Left ventricle myocardium inferior (tissue), 1 donor: ENCODE measurements around the gene LSM11. TPM values are rescaled to one million over a fixed set of nuclear protein-coding genes. Genes with fewer than 3 reads are reported as not detected.

Experiments used
- DNase-seq: peaks from one replicate; pipeline ENCODE4 v3.0.0-alpha.2; 2020
- H3K27ac ChIP-seq: fragments of 200-600 bp; replicated peaks from 2 replicates; pipeline ENCODE4 v1.8.0; 2021
- H3K27me3 ChIP-seq: fragments of 200-600 bp; 2 replicates; pipeline ENCODE4 v1.8.0; 2021; ENCODE audit warnings: low read depth
- H3K36me3 ChIP-seq: fragments of 200-600 bp; 2 replicates; pipeline ENCODE4 v1.8.0; 2021
- H3K4me1 ChIP-seq: fragments of 200-600 bp; 2 replicates; pipeline ENCODE4 v1.8.0; 2021
- H3K4me3 ChIP-seq: fragments of 200-600 bp; 2 replicates; pipeline ENCODE4 v1.8.0; 2021; ENCODE audit warnings: mild to moderate bottlenecking, moderate library complexity
- H3K9me3 ChIP-seq: fragments of 200-600 bp; replicated peaks from 2 replicates; pipeline ENCODE4 v1.8.0; 2021
- intact Hi-C: fragments of 100-400 bp; cut with micrococcal nuclease; formaldehyde crosslinking; loops from one replicate; pipeline ENCODE4 v1.11.0; 2022
- total RNA-seq: library from RNA; stranded (reverse); fragmentation: NEBNext Ultra II Directional; extraction: Animal tissue kit (Norgen Biotek cat#: 25700); gene quantifications from one replicate; pipeline ENCODE4 v1.2.1, GENCODE V29; 2021
- TF ChIP-seq, protein P1 (sequence below): fragments of 200-600 bp; IDR thresholded peaks from 2 replicates; pipeline ENCODE4 v1.8.0; 2021; ENCODE audit warnings: antibody characterized with exemption, mild to moderate bottlenecking, borderline replicate concordance
- donor health status: DM: no; HTN: yes; CAD: no; lungs with severe emphysema.

LSM11 gene
- total RNA-seq, 1 donor from 2014 or later, result 1.3 TPM

GRCh38 chr5:157808043-157808442, 64.5 kb downstream of the LSM11 start:
- DNase-seq, result no peak
- Histone ChIP-seq H3K9me3 (no peaks in the 10 kb centered on the region), H3K27me3 (no peaks in the 10 kb centered on the region), H3K36me3 (peaks cover 77% of the 10 kb centered on the region), H3K4me1 (peaks cover 16% of the 10 kb centered on the region), H3K4me3 (no peak overlapping the region), H3K27ac (no peak overlapping the region)
- TF ChIP-seq, protein P1, sequence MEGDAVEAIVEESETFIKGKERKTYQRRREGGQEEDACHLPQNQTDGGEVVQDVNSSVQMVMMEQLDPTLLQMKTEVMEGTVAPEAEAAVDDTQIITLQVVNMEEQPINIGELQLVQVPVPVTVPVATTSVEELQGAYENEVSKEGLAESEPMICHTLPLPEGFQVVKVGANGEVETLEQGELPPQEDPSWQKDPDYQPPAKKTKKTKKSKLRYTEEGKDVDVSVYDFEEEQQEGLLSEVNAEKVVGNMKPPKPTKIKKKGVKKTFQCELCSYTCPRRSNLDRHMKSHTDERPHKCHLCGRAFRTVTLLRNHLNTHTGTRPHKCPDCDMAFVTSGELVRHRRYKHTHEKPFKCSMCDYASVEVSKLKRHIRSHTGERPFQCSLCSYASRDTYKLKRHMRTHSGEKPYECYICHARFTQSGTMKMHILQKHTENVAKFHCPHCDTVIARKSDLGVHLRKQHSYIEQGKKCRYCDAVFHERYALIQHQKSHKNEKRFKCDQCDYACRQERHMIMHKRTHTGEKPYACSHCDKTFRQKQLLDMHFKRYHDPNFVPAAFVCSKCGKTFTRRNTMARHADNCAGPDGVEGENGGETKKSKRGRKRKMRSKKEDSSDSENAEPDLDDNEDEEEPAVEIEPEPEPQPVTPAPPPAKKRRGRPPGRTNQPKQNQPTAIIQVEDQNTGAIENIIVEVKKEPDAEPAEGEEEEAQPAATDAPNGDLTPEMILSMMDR, result no peak
- intact Hi-C loops, result no loop called here

Other genes with a start within 250 kb of the LSM11 start
- gene ADAM19, start 167.9 kb upstream of the LSM11 start, total RNA-seq, result 17.7 TPM
- gene SOX30, start 91.3 kb upstream of the LSM11 start, total RNA-seq, result 0.08 TPM
- gene C5orf52, start 72.2 kb upstream of the LSM11 start, total RNA-seq, result not detected
- 6.6 TPM for gene THG1L, start 12.3 kb upstream of the LSM11 start, total RNA-seq
- 48.6 TPM for gene CLINT1, start 115.4 kb downstream of the LSM11 start, total RNA-seq